Colonic mucosa (tissue), 4 donors: ENCODE data around the gene RGS19. TPM values are rescaled to one million over a fixed set of nuclear protein-coding genes. Genes with fewer than 3 reads are reported as not detected.

Source experiments
- DNase-seq: peaks from one replicate; pipeline ENCODE4 v3.0.0-alpha.2; 2020
- H3K27ac ChIP-seq: fragments of 200-600 bp; one replicate; pipeline ENCODE4 v1.8.0; 2021
- H3K27me3 ChIP-seq: fragments of 200-600 bp; one replicate; pipeline ENCODE4 v1.8.0; 2021
- H3K36me3 ChIP-seq: fragments of 200-600 bp; one replicate; pipeline ENCODE4 v1.8.0; 2021
- H3K4me1 ChIP-seq: fragments of 200-600 bp; one replicate; pipeline ENCODE4 v1.8.0; 2021; ENCODE audit warnings: mild to moderate bottlenecking
- H3K4me3 ChIP-seq: fragments of 200-600 bp; one replicate; pipeline ENCODE4 v1.8.0; 2021
- H3K9ac ChIP-seq, 2 donors: one replicate each; pipeline ENCODE4 v1.7.0; 2013; ENCODE audit warnings: control low read depth in 2 of 2, low read depth in 2 of 2, low read length in 2 of 2
- H3K9me3 ChIP-seq: fragments of 200-600 bp; one replicate; pipeline ENCODE4 v1.8.0; 2021
- intact Hi-C: fragments of 100-400 bp; cut with DNase I; formaldehyde crosslinking; loops from one replicate; pipeline ENCODE4 v1.14.1; 2022
- total RNA-seq, 2 donors: library from RNA; stranded (reverse); fragmentation: NEBNext Ultra II Directional in 1 of 2; extraction: Animal tissue kit (Norgen Biotek cat#: 25700) in 1 of 2; gene quantifications; one replicate each; pipeline ENCODE4 v1.2.1, GENCODE V29; 2021
- TF ChIP-seq, protein P1 (sequence below): fragments of 200-600 bp; IDR thresholded peaks from one replicate; pipeline ENCODE4 v1.8.0; 2022; ENCODE audit warnings: antibody characterized with exemption, mild to moderate bottlenecking
- donor health status: healthy.
- donor health status: DM: no; HTN: no; CAD: no.
- donor health status: DM: no; HTN: no; CAD: no.

Gene RGS19
- total RNA-seq, 2 donors from 2014 or later, result 3.4 to 4.5 TPM

DNA sequence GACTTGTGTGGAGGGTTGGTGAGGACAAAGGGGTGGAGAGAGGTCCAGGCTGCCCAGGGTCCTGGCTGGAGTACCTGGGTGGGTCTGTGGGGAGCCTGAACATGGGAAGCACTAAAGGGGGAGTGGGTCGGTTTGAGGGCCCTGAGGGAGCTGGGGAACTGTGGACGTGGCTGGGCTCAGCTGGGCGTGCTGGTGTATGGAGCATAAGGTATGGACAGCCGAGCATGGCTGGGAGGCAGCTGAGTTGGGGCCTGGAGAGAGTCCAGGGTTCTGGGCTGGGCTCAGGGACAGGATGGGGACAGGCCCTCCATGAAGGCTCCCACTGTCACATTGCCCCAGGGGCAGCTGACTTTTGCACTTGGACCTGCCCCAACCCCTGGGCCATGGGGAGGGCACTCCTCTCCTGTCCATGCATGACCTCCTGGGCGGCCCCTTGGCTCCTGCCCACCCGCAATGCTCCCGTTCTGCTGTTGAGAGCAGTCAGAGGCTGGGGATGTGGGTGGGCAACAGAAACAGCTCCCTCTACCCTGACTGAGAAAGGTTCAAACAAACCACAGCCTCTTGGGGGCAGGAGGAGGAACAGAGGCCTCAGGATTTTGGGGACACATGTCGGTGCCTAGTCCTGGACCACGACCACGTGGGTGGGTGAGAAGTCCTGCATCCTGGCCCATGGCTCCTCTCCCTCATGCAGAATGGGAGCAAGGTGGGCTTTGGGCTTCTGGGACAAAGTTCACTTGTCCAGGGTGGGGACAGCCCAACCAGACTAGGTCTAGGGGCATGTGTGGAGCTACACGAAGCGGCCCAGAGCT, 38.9 kb downstream of the RGS19 start:
- intact Hi-C loops, result no loop called here
- peaks cover 6% of the 10 kb centered on the region for H3K4me1 ChIP-seq
- H3K9ac ChIP-seq, result peak overlapping the region in 1 of 2 donors; percentile 12
- H3K4me3 ChIP-seq, result no peak overlapping the region
- no peak overlapping the region for H3K27ac ChIP-seq
- TF ChIP-seq, protein P1, sequence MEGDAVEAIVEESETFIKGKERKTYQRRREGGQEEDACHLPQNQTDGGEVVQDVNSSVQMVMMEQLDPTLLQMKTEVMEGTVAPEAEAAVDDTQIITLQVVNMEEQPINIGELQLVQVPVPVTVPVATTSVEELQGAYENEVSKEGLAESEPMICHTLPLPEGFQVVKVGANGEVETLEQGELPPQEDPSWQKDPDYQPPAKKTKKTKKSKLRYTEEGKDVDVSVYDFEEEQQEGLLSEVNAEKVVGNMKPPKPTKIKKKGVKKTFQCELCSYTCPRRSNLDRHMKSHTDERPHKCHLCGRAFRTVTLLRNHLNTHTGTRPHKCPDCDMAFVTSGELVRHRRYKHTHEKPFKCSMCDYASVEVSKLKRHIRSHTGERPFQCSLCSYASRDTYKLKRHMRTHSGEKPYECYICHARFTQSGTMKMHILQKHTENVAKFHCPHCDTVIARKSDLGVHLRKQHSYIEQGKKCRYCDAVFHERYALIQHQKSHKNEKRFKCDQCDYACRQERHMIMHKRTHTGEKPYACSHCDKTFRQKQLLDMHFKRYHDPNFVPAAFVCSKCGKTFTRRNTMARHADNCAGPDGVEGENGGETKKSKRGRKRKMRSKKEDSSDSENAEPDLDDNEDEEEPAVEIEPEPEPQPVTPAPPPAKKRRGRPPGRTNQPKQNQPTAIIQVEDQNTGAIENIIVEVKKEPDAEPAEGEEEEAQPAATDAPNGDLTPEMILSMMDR, result no peak
- peaks cover 42% of the 10 kb centered on the region for H3K27me3 ChIP-seq
- H3K9me3 ChIP-seq, result no peaks in the 10 kb centered on the region
- no peak for DNase-seq
- no peaks in the 10 kb centered on the region for H3K36me3 ChIP-seq

- Histone ChIP-seq H3K9ac (peak overlapping the region in 1 of 2 donors; percentile 4), H3K36me3 (no peaks in the 10 kb centered on the region)
- intact Hi-C loops, result no loop called here
These were observed 39.8 kb downstream of the RGS19 start for GRCh38 chr20:64039293-64040160.

DNA sequence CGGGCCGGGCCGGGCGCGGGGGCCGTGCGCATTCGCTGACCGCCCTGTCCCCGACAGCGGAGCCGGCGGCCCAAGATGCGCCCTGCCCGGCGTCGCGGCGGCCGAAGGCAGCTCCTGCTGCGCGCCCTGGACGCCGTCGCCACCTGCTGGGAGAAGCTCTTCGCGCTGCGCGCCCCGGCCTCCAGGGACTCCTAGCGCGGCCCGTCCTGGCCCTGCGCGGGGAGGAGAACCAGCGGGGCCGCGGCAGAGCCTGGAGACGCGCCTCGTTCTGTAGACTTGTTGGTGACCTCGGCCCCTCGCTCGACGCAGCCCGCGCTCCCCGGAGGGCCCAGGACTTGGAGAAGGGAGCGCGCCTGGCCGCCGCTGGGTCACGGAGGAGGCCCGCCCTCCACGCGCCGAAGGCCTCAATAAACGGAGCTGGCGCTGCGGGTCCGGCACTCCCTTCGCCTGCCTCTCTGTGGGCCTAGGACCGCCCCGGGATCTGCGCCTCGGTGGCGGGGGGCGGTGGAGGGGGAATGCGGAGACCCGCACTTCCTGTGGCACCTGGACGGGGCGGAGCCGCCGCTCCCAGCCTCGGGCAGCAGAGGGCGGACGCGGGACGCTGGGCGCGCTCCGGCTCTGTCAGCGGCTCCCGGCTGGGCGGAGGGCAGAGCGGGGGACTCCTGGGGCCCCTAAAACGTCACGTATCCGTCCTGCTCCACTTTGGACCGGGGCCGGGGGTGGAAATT, 40.6 kb downstream of the RGS19 start:
- intact Hi-C loops, result no loop called here
- peak; percentile 78 for DNase-seq
- H3K9me3 ChIP-seq, result no peaks in the 10 kb centered on the region
- TF ChIP-seq, protein P1, result peak; percentile 66
- H3K36me3 ChIP-seq, result no peaks in the 10 kb centered on the region
- H3K27me3 ChIP-seq, result peaks cover 42% of the 10 kb centered on the region
- H3K27ac ChIP-seq, result no peak overlapping the region
- peak overlapping the region; percentile 53 for H3K4me3 ChIP-seq
- H3K4me1 ChIP-seq, result peaks cover 6% of the 10 kb centered on the region
- no peak overlapping the region for H3K9ac ChIP-seq

More at GRCh38 chr20:64039293-64040160, 39.8 kb downstream of the RGS19 start:
- H3K4me3 ChIP-seq, result peak overlapping the region; percentile 53
- peaks cover 6% of the 10 kb centered on the region for H3K4me1 ChIP-seq
- no peak for DNase-seq
- no peaks in the 10 kb centered on the region for H3K9me3 ChIP-seq
- TF ChIP-seq, protein P1, result no peak
- peaks cover 42% of the 10 kb centered on the region for H3K27me3 ChIP-seq
- H3K27ac ChIP-seq, result no peak overlapping the region

- H3K27me3 ChIP-seq, result peaks cover 42% of the 10 kb centered on the region
- TF ChIP-seq, protein P1, result no peak
- no peak overlapping the region for H3K9ac ChIP-seq
- peaks cover 6% of the 10 kb centered on the region for H3K4me1 ChIP-seq
- no peaks in the 10 kb centered on the region for H3K9me3 ChIP-seq
- H3K27ac ChIP-seq, result no peak overlapping the region
- H3K4me3 ChIP-seq, result peak overlapping the region; percentile 53
- intact Hi-C loops, result no loop called here
- H3K36me3 ChIP-seq, result peaks cover 1% of the 10 kb centered on the region
- DNase-seq, result no peak
These were observed 41.1 kb downstream of the RGS19 start for GRCh38 chr20:64038224-64038564.
